Measurements from ENCODE around the gene EDAR.
A peak's percentile ranks its signal among the peaks of the same experiment; 100 is the strongest.

EDAR gene

GRCh38 chr2:108988796-108989713, at the start of gene EDAR:
EDAR (minus strand) TSS chr2:108989220; CDS start chr2:108931014, 58,206 bp downstream.
- no peaks in the 10 kb centered on the region for H3K27me3 ChIP-seq (ENCODE audit: control insufficient read depth, insufficient read depth, low read length)
- no peak within 1 kb of the TSS for H3K4me2 ChIP-seq (ENCODE audit: low read length)
- peak; percentile 68 for TF ChIP-seq CTCF (IDR thresholded peaks at IDR 0.05)
- H3K4me1 ChIP-seq: peaks cover 11% of the 10 kb centered on the region
- H2AFZ ChIP-seq: peak within 1 kb of the TSS; percentile 29
- H3K9me3 ChIP-seq (ENCODE audit: control insufficient read depth, low read length): no peaks in the 10 kb centered on the region
- H3K79me2 ChIP-seq: no peaks in the 10 kb centered on the region
- H3K4me3 ChIP-seq (ENCODE audit: low read depth, low read length): no peak within 1 kb of the TSS
- no peak within 1 kb of the TSS for H3K9ac ChIP-seq
- no peak within 1 kb of the TSS for H3K27ac ChIP-seq
- H3K36me3 ChIP-seq (ENCODE audit: control insufficient read depth, insufficient read depth, low read length): no peaks in the 10 kb centered on the region

- Histone ChIP-seq H3K4me3 (ENCODE audit: low read depth, low read length) (no peak overlapping the region), H3K27me3 (ENCODE audit: control insufficient read depth, insufficient read depth, low read length) (no peaks in the 10 kb centered on the region), H3K79me2 (no peaks in the 10 kb centered on the region)
Observed at GRCh38 chr2:109033171-109033570, 44.2 kb upstream of the EDAR start.

GRCh38 chr2:109032229-109032820, 43.3 kb upstream of the EDAR start:
- peak overlapping the region; percentile 79 for H2AFZ ChIP-seq
- H3K79me2 ChIP-seq: no peaks in the 10 kb centered on the region
- no peak overlapping the region for H3K9ac ChIP-seq
- H3K4me2 ChIP-seq (ENCODE audit: low read length): peak overlapping the region; percentile 72
- H3K27ac ChIP-seq: no peak overlapping the region
- H3K36me3 ChIP-seq (ENCODE audit: control insufficient read depth, insufficient read depth, low read length): no peaks in the 10 kb centered on the region
- H3K27me3 ChIP-seq (ENCODE audit: control insufficient read depth, insufficient read depth, low read length): no peaks in the 10 kb centered on the region
- no peaks in the 10 kb centered on the region for H3K9me3 ChIP-seq (ENCODE audit: control insufficient read depth, low read length)
- H3K4me3 ChIP-seq (ENCODE audit: low read depth, low read length): no peak overlapping the region
- H3K4me1 ChIP-seq: no peaks in the 10 kb centered on the region
- no peak for TF ChIP-seq CTCF (IDR thresholded peaks at IDR 0.05)

More at GRCh38 chr2:109033171-109033570, 44.2 kb upstream of the EDAR start:
- TF ChIP-seq CTCF (IDR thresholded peaks at IDR 0.05): no peak
- no peak overlapping the region for H2AFZ ChIP-seq
- H3K36me3 ChIP-seq (ENCODE audit: control insufficient read depth, insufficient read depth, low read length): no peaks in the 10 kb centered on the region
- no peak overlapping the region for H3K4me2 ChIP-seq (ENCODE audit: low read length)
- no peak overlapping the region for H3K27ac ChIP-seq
- no peak overlapping the region for H3K9ac ChIP-seq
- H3K9me3 ChIP-seq (ENCODE audit: control insufficient read depth, low read length): no peaks in the 10 kb centered on the region
- no peaks in the 10 kb centered on the region for H3K4me1 ChIP-seq

GRCh38 chr2:109031476-109032228, 42.6 kb upstream of the EDAR start:
- Histone ChIP-seq H2AFZ (peak overlapping the region; percentile 79), H3K4me2 (ENCODE audit: low read length) (peak overlapping the region; percentile 72), H3K27ac (no peak overlapping the region), H3K9me3 (ENCODE audit: control insufficient read depth, low read length) (no peaks in the 10 kb centered on the region), H3K27me3 (ENCODE audit: control insufficient read depth, insufficient read depth, low read length) (no peaks in the 10 kb centered on the region), H3K9ac (no peak overlapping the region), H3K79me2 (no peaks in the 10 kb centered on the region), H3K36me3 (ENCODE audit: control insufficient read depth, insufficient read depth, low read length) (no peaks in the 10 kb centered on the region), H3K4me3 (ENCODE audit: low read depth, low read length) (peak overlapping the region; percentile 41), H3K4me1 (no peaks in the 10 kb centered on the region)
- no peak for TF ChIP-seq CTCF (IDR thresholded peaks at IDR 0.05)

All from parathyroid adenoma (tissue), 2 donors.